ENCODE data around the gene SPRYD4.
"Not testable (repeated sequence)": the region's sequence is repeated elsewhere in the genome, so short reads cannot be mapped to it uniquely, and the experiment has no call there.

The SPRYD4 gene

GRCh38 chr12:56468216-56469006 is at the start of gene SPRYD4:
SPRYD4 (plus strand) TSS chr12:56468578; CDS start chr12:56468592, 14 bp downstream.
- DNase-seq: peak; percentile 83 to 96

- no peak for DNase-seq
Measured at GRCh38 chr12:56420411-56420810, 48.0 kb upstream of the SPRYD4 start.

GRCh38 chr12:56425193-56425592 is 43.2 kb upstream of the SPRYD4 start:
- no peak for DNase-seq

GRCh38 chr12:56425940-56426438 is 42.4 kb upstream of the SPRYD4 start:
- no peak for DNase-seq

- DNase-seq: no peak
Measured at GRCh38 chr12:56431288-56431687, 37.1 kb upstream of the SPRYD4 start.

- DNase-seq: no peak
Measured at GRCh38 chr12:56431850-56432249, 36.5 kb upstream of the SPRYD4 start.

GRCh38 chr12:56434828-56435227 is 33.5 kb upstream of the SPRYD4 start:
- no peak for DNase-seq

- no peak for DNase-seq
Measured at GRCh38 chr12:56437430-56438176, 30.8 kb upstream of the SPRYD4 start.

GRCh38 chr12:56443208-56443607 is 25.2 kb upstream of the SPRYD4 start:
- DNase-seq: not testable (repeated sequence)

- DNase-seq: peak; percentile 89 to 94
Measured at GRCh38 chr12:56448860-56449621, 19.3 kb upstream of the SPRYD4 start, which contains the start of gene TIMELESS. TIMELESS (minus strand) TSS chr12:56449426; CDS start chr12:56434170, 15,256 bp downstream.

GRCh38 chr12:56449622-56449984 is 18.8 kb upstream of the SPRYD4 start:
- no peak for DNase-seq

- no peak for DNase-seq
Measured at GRCh38 chr12:56450241-56450640, 18.1 kb upstream of the SPRYD4 start.

- DNase-seq: no peak
Measured at GRCh38 chr12:56451147-56451546, 17.2 kb upstream of the SPRYD4 start.

GRCh38 chr12:56454557-56454956 is 13.8 kb upstream of the SPRYD4 start, which contains the start of gene MIP:
MIP (minus strand) TSS chr12:56454657; CDS start chr12:56454613, 44 bp downstream.
- no peak for DNase-seq

GRCh38 chr12:56457817-56458216 is 10.6 kb upstream of the SPRYD4 start:
- no peak for DNase-seq

- no peak for DNase-seq
Measured at GRCh38 chr12:56461235-56462159, 6.9 kb upstream of the SPRYD4 start.

GRCh38 chr12:56462565-56462964 is 5.8 kb upstream of the SPRYD4 start:
- no peak for DNase-seq

- no peak for DNase-seq
Measured at GRCh38 chr12:56469007-56469930, 891 bp downstream of the SPRYD4 start.

GRCh38 chr12:56474389-56474788 is 6.0 kb downstream of the SPRYD4 start:
- DNase-seq: no peak

- DNase-seq: no peak
Measured at GRCh38 chr12:56476143-56476542, 7.8 kb downstream of the SPRYD4 start.

GRCh38 chr12:56476972-56477432 is 8.6 kb downstream of the SPRYD4 start:
- DNase-seq: no peak

All from NCI-H1930 (cell line).